ENCODE measurements around the gene ACTN3.

Gene ACTN3

GRCh38 chr11:66529069-66529468 is 17.6 kb upstream of the ACTN3 start:
- Histone ChIP-seq H3K4me3 (ENCODE audit: low read depth in 1 of 2, low read length in 2 of 2) (no peak overlapping the region), H3K79me2 (ENCODE audit: insufficient read depth, low read length) (no peaks in the 10 kb centered on the region), H3K4me2 (ENCODE audit: insufficient read depth, low read length) (no peak overlapping the region), H2AFZ (ENCODE audit: low read depth, low read length) (no peak overlapping the region), H3K36me3 (ENCODE audit: insufficient read depth, low read length) (peaks cover 10% of the 10 kb centered on the region; the same call in 1 of the 2 replicates), H3K27ac (ENCODE audit: low read length) (no peak overlapping the region), H4K20me1 (ENCODE audit: insufficient read depth, low read length) (no peaks in the 10 kb centered on the region), H3K4me1 (ENCODE audit: insufficient read depth, low read length) (no peaks in the 10 kb centered on the region), H3K27me3 (ENCODE audit: insufficient read depth, low read length, poor library complexity) (no peaks in the 10 kb centered on the region), H3K9ac (ENCODE audit: low read depth, low read length) (no peak overlapping the region), H3K9me3 (ENCODE audit: insufficient read depth, low read length, severe bottlenecking) (no peaks in the 10 kb centered on the region)
- no peak for TF ChIP-seq EZH2 (IDR thresholded peaks at IDR 0.05; ENCODE audit: borderline replicate concordance, low read depth, low read length, severe bottlenecking)
- no peak for TF ChIP-seq CTCF (IDR thresholded peaks at IDR 0.05; ENCODE audit: borderline replicate concordance, extremely low read depth, low read length, poor library complexity, severe bottlenecking)
- no peak for ATAC-seq (ENCODE audit: insufficient read depth, low read depth)
- no peak for DNase-seq

- H3K36me3 ChIP-seq (ENCODE audit: insufficient read depth, low read length), result 0 out of 2 replicates have a peak, but pooled peaks cover 7% of the 10 kb centered on the region
- H3K9ac ChIP-seq (ENCODE audit: low read depth, low read length), result no peak overlapping the region
- no peaks in the 10 kb centered on the region for H3K27me3 ChIP-seq (ENCODE audit: insufficient read depth, low read length, poor library complexity)
- H2AFZ ChIP-seq (ENCODE audit: low read depth, low read length), result no peak overlapping the region
- H3K27ac ChIP-seq (ENCODE audit: low read length), result no peak overlapping the region
- H3K9me3 ChIP-seq (ENCODE audit: insufficient read depth, low read length, severe bottlenecking), result no peaks in the 10 kb centered on the region
- H3K4me1 ChIP-seq (ENCODE audit: insufficient read depth, low read length), result no peaks in the 10 kb centered on the region
- H4K20me1 ChIP-seq (ENCODE audit: insufficient read depth, low read length), result no peaks in the 10 kb centered on the region
- TF ChIP-seq EZH2 (IDR thresholded peaks at IDR 0.05; ENCODE audit: borderline replicate concordance, low read depth, low read length, severe bottlenecking) (no peak), CTCF (IDR thresholded peaks at IDR 0.05; ENCODE audit: borderline replicate concordance, extremely low read depth, low read length, poor library complexity, severe bottlenecking) (no peak)
- ATAC-seq (ENCODE audit: insufficient read depth, low read depth) (no peak), DNase-seq (no peak)
- H3K79me2 ChIP-seq (ENCODE audit: insufficient read depth, low read length), result no peaks in the 10 kb centered on the region
- no peak overlapping the region for H3K4me2 ChIP-seq (ENCODE audit: insufficient read depth, low read length)
- H3K4me3 ChIP-seq (ENCODE audit: low read depth in 1 of 2, low read length in 2 of 2), result no peak overlapping the region
Measured at GRCh38 chr11:66529655-66530054, 17.0 kb upstream of the ACTN3 start.

- H3K27me3 ChIP-seq (ENCODE audit: insufficient read depth, low read length, poor library complexity), result no peaks in the 10 kb centered on the region
- no peaks in the 10 kb centered on the region for H3K9me3 ChIP-seq (ENCODE audit: insufficient read depth, low read length, severe bottlenecking)
- no peak overlapping the region for H3K4me2 ChIP-seq (ENCODE audit: insufficient read depth, low read length)
- DNase-seq, result no peak
- no peaks in the 10 kb centered on the region for H4K20me1 ChIP-seq (ENCODE audit: insufficient read depth, low read length)
- no peak overlapping the region for H3K4me3 ChIP-seq (ENCODE audit: low read depth in 1 of 2, low read length in 2 of 2)
- no peak overlapping the region for H2AFZ ChIP-seq (ENCODE audit: low read depth, low read length)
- H3K27ac ChIP-seq (ENCODE audit: low read length), result no peak overlapping the region
- TF ChIP-seq EZH2 (IDR thresholded peaks at IDR 0.05; ENCODE audit: borderline replicate concordance, low read depth, low read length, severe bottlenecking) (no peak), CTCF (IDR thresholded peaks at IDR 0.05; ENCODE audit: borderline replicate concordance, extremely low read depth, low read length, poor library complexity, severe bottlenecking) (no peak)
- no peak for ATAC-seq (ENCODE audit: insufficient read depth, low read depth)
- 0 out of 2 replicates have a peak, but pooled peaks cover 7% of the 10 kb centered on the region for H3K36me3 ChIP-seq (ENCODE audit: insufficient read depth, low read length)
- H3K4me1 ChIP-seq (ENCODE audit: insufficient read depth, low read length), result no peaks in the 10 kb centered on the region
- H3K79me2 ChIP-seq (ENCODE audit: insufficient read depth, low read length), result no peaks in the 10 kb centered on the region
- H3K9ac ChIP-seq (ENCODE audit: low read depth, low read length), result no peak overlapping the region
Measured at GRCh38 chr11:66530927-66531709, 15.6 kb upstream of the ACTN3 start.
